Epithelial cell of prostate (primary cell): Measurements from ENCODE around the gene PHTF2.

ENCODE experiments used
- DNase-seq: peaks from one replicate; pipeline ENCODE4 v3.0.0-alpha.2; 2011; ENCODE audit warnings: low read depth, low spot score
- H3K27ac ChIP-seq: fragments of 450-650 bp; 2 replicates; pipeline ENCODE4 v1.5.1; 2017; ENCODE audit warnings: mild to moderate bottlenecking

The PHTF2 gene

GRCh38 chr7:77912293-77912692, 113.7 kb downstream of the PHTF2 start:
- DNase-seq = no peak
- no peak overlapping the region for H3K27ac ChIP-seq

GRCh38 chr7:77913977-77914607, 115.5 kb downstream of the PHTF2 start:
- DNase-seq = no peak

GRCh38 chr7:77917500-77918262, 119.1 kb downstream of the PHTF2 start:
- H3K27ac ChIP-seq = no peak overlapping the region
- no peak for DNase-seq

More at GRCh38 chr7:77913977-77914607, 115.5 kb downstream of the PHTF2 start:
- no peak overlapping the region for H3K27ac ChIP-seq

- no peak for DNase-seq
- no peak overlapping the region for H3K27ac ChIP-seq
Observed at GRCh38 chr7:77918676-77919075, 120.1 kb downstream of the PHTF2 start.

- no peak for DNase-seq
- H3K27ac ChIP-seq = no peak overlapping the region
Observed at GRCh38 chr7:77923419-77923818, 124.8 kb downstream of the PHTF2 start.

- no peak for DNase-seq
- H3K27ac ChIP-seq = no peak overlapping the region
Observed at GRCh38 chr7:77930496-77930895, 131.9 kb downstream of the PHTF2 start.

GRCh38 chr7:77931841-77932240, 133.3 kb downstream of the PHTF2 start:
- H3K27ac ChIP-seq = no peak overlapping the region

GRCh38 chr7:77933394-77933793, 134.8 kb downstream of the PHTF2 start:
- DNase-seq = no peak
- no peak overlapping the region for H3K27ac ChIP-seq

More at GRCh38 chr7:77931841-77932240, 133.3 kb downstream of the PHTF2 start:
- DNase-seq = no peak

GRCh38 chr7:77935652-77936348, 137.2 kb downstream of the PHTF2 start:
- H3K27ac ChIP-seq = no peak overlapping the region
- no peak for DNase-seq

GRCh38 chr7:77940647-77941046, 142.1 kb downstream of the PHTF2 start:
- H3K27ac ChIP-seq = no peak overlapping the region
- DNase-seq = no peak

- no peak for DNase-seq
- no peak overlapping the region for H3K27ac ChIP-seq
Observed at GRCh38 chr7:77942431-77942830, 143.9 kb downstream of the PHTF2 start.

GRCh38 chr7:77944183-77945182, 145.9 kb downstream of the PHTF2 start:
- no peak for DNase-seq
- no peak overlapping the region for H3K27ac ChIP-seq

- DNase-seq = no peak
- H3K27ac ChIP-seq = no peak overlapping the region
Observed at GRCh38 chr7:77950548-77950947, 152.0 kb downstream of the PHTF2 start.

GRCh38 chr7:77954773-77955555, 156.4 kb downstream of the PHTF2 start:
- DNase-seq = no peak
- no peak overlapping the region for H3K27ac ChIP-seq

- no peak overlapping the region for H3K27ac ChIP-seq
- DNase-seq = no peak
Observed at GRCh38 chr7:77958436-77958835, 159.9 kb downstream of the PHTF2 start.

- no peak overlapping the region for H3K27ac ChIP-seq
- DNase-seq = no peak
Observed at GRCh38 chr7:77959080-77959479, 160.5 kb downstream of the PHTF2 start.

GRCh38 chr7:77960336-77960735, 161.8 kb downstream of the PHTF2 start:
- H3K27ac ChIP-seq = no peak overlapping the region
- no peak for DNase-seq

- DNase-seq = no peak
- H3K27ac ChIP-seq = no peak overlapping the region
Observed at GRCh38 chr7:77967429-77967828, 168.9 kb downstream of the PHTF2 start.

GRCh38 chr7:77971726-77972125, 173.2 kb downstream of the PHTF2 start:
- no peak overlapping the region for H3K27ac ChIP-seq
- no peak for DNase-seq
